ENCODE results near the gene SNX18.

GRCh38 chr5:54520940-54521339, 3.4 kb downstream of the SNX18 start:
- no peak for TF ChIP-seq EP300 (IDR thresholded peaks at IDR 0.05)
- TF ChIP-seq, protein P1, sequence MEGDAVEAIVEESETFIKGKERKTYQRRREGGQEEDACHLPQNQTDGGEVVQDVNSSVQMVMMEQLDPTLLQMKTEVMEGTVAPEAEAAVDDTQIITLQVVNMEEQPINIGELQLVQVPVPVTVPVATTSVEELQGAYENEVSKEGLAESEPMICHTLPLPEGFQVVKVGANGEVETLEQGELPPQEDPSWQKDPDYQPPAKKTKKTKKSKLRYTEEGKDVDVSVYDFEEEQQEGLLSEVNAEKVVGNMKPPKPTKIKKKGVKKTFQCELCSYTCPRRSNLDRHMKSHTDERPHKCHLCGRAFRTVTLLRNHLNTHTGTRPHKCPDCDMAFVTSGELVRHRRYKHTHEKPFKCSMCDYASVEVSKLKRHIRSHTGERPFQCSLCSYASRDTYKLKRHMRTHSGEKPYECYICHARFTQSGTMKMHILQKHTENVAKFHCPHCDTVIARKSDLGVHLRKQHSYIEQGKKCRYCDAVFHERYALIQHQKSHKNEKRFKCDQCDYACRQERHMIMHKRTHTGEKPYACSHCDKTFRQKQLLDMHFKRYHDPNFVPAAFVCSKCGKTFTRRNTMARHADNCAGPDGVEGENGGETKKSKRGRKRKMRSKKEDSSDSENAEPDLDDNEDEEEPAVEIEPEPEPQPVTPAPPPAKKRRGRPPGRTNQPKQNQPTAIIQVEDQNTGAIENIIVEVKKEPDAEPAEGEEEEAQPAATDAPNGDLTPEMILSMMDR (IDR thresholded peaks at IDR 0.05) = no peak
- no peak for TF ChIP-seq POLR2A (IDR thresholded peaks at IDR 0.05)

All from suprapubic skin (tissue), 3 donors.